ENCODE data around the gene TMED5.

- TF ChIP-seq, protein P1, sequence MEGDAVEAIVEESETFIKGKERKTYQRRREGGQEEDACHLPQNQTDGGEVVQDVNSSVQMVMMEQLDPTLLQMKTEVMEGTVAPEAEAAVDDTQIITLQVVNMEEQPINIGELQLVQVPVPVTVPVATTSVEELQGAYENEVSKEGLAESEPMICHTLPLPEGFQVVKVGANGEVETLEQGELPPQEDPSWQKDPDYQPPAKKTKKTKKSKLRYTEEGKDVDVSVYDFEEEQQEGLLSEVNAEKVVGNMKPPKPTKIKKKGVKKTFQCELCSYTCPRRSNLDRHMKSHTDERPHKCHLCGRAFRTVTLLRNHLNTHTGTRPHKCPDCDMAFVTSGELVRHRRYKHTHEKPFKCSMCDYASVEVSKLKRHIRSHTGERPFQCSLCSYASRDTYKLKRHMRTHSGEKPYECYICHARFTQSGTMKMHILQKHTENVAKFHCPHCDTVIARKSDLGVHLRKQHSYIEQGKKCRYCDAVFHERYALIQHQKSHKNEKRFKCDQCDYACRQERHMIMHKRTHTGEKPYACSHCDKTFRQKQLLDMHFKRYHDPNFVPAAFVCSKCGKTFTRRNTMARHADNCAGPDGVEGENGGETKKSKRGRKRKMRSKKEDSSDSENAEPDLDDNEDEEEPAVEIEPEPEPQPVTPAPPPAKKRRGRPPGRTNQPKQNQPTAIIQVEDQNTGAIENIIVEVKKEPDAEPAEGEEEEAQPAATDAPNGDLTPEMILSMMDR (IDR thresholded peaks at IDR 0.05), result no peak
- TF ChIP-seq POLR2A (IDR thresholded peaks at IDR 0.05), result no peak
Observed at GRCh38 chr1:93124556-93125355, 55.5 kb downstream of the TMED5 start.

All from tibial nerve (tissue), 3 donors.